Measurements from ENCODE around the gene LEKR1.
"Not testable (repeated sequence)": the region's sequence is repeated elsewhere in the genome, so short reads cannot be mapped to it uniquely, and the experiment has no call there.

LEKR1 gene

DNA sequence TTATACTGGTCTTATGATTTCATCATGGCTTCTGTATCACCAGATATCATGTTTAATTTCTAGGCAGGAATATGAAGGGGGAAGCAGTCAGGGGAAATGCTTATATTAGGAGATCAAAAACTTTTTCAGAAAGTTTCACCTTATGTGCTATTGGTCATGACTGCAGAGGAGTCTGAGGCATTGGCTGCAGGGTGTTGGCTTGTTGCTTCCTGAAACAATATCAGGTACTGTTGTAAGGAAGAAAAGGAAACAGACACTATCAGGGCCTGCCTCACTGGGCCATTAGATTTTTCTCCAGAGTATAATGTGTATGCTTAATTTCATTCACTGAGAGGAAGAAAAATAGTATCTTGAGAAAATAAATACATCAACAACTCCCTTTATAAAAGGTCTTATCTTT, 34.7 kb downstream of the LEKR1 start:
- no peak overlapping the region for H3K4me3 ChIP-seq (ENCODE audit: low read depth, low read length)
- DNase-seq (ENCODE audit: low read depth), result no peak
- TF ChIP-seq, protein P1, sequence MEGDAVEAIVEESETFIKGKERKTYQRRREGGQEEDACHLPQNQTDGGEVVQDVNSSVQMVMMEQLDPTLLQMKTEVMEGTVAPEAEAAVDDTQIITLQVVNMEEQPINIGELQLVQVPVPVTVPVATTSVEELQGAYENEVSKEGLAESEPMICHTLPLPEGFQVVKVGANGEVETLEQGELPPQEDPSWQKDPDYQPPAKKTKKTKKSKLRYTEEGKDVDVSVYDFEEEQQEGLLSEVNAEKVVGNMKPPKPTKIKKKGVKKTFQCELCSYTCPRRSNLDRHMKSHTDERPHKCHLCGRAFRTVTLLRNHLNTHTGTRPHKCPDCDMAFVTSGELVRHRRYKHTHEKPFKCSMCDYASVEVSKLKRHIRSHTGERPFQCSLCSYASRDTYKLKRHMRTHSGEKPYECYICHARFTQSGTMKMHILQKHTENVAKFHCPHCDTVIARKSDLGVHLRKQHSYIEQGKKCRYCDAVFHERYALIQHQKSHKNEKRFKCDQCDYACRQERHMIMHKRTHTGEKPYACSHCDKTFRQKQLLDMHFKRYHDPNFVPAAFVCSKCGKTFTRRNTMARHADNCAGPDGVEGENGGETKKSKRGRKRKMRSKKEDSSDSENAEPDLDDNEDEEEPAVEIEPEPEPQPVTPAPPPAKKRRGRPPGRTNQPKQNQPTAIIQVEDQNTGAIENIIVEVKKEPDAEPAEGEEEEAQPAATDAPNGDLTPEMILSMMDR (IDR thresholded peaks at IDR 0.05; ENCODE audit: low read depth, low read length, missing control alignments), result no peak

DNA sequence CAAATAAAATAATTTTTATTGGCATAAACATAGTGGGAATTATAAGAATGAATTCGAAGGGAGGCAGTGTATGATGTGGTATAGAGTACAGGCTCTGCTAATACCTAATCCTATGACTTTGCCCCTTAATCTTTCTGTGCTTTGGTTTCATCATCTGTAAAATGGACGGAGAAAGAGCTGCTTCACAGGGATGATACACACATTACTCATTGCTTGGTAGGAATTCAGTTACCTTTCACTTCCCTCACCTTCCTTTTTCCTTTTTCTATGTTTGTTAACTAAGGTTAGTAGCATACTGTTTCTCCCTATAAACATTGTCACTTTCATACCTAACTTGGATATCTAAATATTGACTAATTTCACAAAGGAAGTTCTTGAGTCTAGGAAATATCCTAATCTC, 36.2 kb downstream of the LEKR1 start:
- DNase-seq (ENCODE audit: low read depth), result no peak
- H3K4me3 ChIP-seq (ENCODE audit: low read depth, low read length), result no peak overlapping the region
- TF ChIP-seq, protein P1 (IDR thresholded peaks at IDR 0.05; ENCODE audit: low read depth, low read length, missing control alignments), result no peak

DNA sequence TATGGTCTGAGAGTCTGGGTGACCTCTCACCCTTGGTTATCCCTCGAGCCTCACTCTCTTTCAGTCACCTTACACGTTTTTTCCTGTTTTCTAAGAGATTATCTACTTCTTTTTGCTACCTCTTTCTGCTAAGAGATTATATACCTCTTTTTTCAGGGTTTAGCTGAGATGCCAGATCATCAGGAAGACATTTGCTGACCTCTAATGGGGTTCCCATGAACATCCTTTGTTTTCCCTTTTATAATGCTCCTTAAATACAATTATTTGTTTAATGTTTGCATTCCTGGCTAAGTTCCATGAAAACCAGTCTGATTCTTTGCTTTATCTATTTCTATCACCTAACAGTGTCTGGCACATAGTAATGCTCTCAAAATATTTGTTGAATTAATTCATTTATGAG, 39.6 kb downstream of the LEKR1 start:
- TF ChIP-seq, protein P1 (IDR thresholded peaks at IDR 0.05; ENCODE audit: low read depth, low read length, missing control alignments), result no peak
- no peak overlapping the region for H3K4me3 ChIP-seq (ENCODE audit: low read depth, low read length)
- no peak for DNase-seq (ENCODE audit: low read depth)

DNA sequence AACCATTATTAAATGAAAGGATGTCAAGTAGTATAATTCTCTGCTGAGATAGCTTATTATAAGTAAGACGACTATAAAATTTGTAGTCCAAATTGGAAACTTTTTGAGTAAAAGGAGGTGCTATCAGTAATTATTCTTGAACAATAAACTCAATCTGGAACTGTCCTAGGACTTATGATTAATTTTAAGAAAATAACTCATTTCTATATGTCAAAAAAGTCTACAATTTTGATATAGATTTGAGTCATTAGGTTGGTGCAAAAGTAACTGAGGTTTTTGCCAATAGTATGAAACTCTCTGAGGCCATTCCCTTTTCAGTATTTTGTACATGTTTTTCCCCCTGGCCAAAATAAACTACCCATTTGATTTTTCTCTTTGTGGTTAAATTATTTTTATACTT, 41.0 kb downstream of the LEKR1 start:
- no peak for DNase-seq (ENCODE audit: low read depth)
- TF ChIP-seq, protein P1 (IDR thresholded peaks at IDR 0.05; ENCODE audit: low read depth, low read length, missing control alignments), result no peak

DNA sequence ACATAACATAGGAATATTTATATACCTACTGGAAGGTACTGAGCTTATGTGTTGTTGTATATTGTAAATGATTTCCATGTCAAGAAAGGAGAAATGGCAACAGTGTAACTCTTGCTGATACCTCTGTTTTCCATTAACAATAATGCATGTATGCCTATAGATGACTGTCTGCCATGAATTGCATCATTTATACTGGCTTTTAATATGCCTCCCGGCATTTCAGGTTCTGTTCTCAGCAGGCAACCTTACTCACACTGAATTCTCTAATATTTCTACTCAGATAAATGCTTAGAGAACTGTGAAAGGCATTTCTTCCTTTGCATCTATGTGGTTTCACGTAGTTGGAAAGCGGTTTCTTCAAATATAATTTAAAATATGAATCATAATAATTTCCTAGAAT, 41.8 kb downstream of the LEKR1 start:
- H3K4me3 ChIP-seq (ENCODE audit: low read depth, low read length), result no peak overlapping the region
- TF ChIP-seq, protein P1 (IDR thresholded peaks at IDR 0.05; ENCODE audit: low read depth, low read length, missing control alignments), result no peak
- no peak for DNase-seq (ENCODE audit: low read depth)

More for the DNA sequence above, 41.0 kb downstream of the LEKR1 start:
- H3K4me3 ChIP-seq (ENCODE audit: low read depth, low read length), result no peak overlapping the region

DNA sequence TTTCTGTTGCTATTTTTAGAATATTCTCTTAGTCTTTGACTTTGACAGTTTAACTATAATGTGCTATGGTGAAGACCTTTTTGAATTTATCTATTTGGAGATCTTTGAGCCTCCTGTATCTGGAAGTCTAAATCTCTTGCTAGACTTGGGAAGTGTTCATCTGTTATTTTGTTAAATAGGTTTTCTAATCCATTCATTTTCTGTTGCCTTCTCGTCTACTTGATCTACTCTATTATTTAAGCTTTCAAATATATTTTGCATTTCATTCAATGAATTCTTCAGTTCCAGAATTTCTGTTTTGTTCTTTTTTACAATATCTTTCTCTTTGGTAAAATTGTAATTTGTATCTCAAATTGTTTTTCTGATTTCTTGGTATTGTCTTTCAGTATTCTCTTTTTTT, 47.8 kb downstream of the LEKR1 start:
- TF ChIP-seq, protein P1 (IDR thresholded peaks at IDR 0.05; ENCODE audit: low read depth, low read length, missing control alignments), result no peak
- no peak overlapping the region for H3K4me3 ChIP-seq (ENCODE audit: low read depth, low read length)
- no peak for DNase-seq (ENCODE audit: low read depth)

DNA sequence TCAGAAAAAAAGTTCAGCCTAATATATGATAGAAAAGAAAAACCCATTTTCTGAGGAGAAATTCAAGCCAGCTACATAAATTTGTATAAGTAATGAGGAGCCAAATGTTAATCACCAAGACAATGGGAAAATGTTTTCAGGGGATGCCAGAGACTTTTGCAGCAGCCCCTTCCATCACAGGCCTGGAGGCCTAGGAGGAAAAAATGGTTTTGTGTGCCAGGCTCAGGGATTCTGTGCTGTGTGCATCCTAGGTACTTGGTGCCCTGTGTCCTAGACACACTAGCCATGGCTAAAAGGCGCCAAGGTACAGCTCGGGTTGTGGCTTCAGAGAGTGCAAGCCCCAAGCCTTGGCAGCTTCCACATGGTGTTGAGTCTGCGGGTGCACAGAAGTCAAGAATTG, 53.3 kb downstream of the LEKR1 start:
- not testable (repeated sequence) for DNase-seq (ENCODE audit: low read depth)

DNA sequence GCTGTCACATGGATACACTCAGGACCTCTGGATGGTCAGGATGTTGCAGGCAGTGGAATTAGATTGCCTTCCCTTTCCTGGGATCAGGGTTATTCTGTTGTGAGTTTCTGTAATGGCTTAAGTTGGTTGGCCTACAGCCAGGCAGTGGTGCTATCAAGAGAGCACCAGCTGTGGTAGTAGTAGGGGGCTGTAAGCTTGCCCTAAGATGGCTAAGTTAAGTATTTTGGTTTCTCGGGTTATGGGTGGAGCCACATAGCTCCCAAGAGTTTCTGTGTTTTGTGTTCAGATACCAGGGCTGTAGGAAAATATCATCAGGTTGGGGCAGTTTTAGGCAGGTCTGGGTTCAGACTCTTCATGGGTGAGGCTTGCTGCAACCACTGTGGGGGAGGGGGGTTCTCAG, 59.6 kb downstream of the LEKR1 start:
- DNase-seq (ENCODE audit: low read depth), result no peak
- TF ChIP-seq, protein P1 (IDR thresholded peaks at IDR 0.05; ENCODE audit: low read depth, low read length, missing control alignments), result no peak

More for the DNA sequence above, 53.3 kb downstream of the LEKR1 start:
- H3K4me3 ChIP-seq (ENCODE audit: low read depth, low read length), result not testable (repeated sequence)

More for the DNA sequence above, 59.6 kb downstream of the LEKR1 start:
- H3K4me3 ChIP-seq (ENCODE audit: low read depth, low read length), result no peak overlapping the region
